8988T (cell line): ENCODE data around the gene TMPRSS7.
"Not testable (repeated sequence)": the region's sequence is repeated elsewhere in the genome, so short reads cannot be mapped to it uniquely, and the experiment has no call there.

ENCODE experiments used
- DNase-seq: peaks from one replicate; pipeline ENCODE4 v3.0.0; 2011

TMPRSS7 gene

DNA sequence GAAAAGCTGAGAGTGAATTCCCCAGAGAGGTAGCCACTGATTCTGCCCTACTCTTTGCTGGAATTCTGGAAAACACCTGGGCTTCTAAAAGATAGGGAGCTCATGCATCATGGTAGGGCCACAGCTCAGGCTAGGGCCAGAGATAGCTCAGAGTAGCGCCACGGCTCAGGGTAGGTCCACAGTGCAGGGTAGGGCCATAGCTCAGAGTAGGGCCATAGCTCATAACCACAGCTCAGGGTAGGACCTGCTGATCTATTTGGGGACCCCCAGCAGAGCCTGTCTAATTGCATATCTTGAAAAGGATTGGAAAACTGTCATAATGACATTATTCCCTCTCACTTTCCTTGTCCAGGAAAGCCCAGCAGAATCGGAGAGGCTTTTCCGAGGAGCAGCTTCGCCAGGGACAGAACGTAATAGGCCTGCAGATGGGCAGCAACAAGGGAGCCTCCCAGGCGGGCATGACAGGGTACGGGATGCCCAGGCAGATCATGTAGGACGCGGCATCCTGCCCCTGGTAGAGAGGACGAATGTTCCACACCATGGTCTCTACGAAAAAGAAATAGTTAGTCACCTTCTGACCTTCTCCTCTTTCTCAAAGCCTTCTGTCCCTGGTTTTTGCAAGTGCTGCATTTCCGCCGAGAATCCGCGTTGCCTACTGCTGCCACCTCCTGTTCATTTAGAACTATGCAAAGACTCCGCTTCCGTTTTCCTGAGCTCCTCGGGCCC is 21.3 kb upstream of the TMPRSS7 start:
- no peak for DNase-seq

DNA sequence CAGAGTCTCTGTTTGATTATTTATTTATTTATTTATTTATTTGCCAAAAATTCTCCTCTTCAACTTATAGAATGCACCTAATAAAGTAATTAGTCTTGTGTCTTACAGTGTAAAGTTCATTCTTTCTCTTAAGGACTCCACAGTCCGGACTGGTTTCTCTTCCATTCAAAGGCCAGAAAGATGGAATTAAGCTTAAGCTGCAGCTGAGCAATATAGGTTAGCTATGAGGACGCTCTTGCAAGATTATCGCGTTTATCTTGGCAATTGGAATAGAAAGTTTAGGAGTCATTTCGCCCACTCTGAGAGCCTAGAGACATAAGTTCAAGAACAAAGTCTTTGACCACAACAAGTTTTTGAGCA is 20.8 kb upstream of the TMPRSS7 start:
- DNase-seq = no peak

DNA sequence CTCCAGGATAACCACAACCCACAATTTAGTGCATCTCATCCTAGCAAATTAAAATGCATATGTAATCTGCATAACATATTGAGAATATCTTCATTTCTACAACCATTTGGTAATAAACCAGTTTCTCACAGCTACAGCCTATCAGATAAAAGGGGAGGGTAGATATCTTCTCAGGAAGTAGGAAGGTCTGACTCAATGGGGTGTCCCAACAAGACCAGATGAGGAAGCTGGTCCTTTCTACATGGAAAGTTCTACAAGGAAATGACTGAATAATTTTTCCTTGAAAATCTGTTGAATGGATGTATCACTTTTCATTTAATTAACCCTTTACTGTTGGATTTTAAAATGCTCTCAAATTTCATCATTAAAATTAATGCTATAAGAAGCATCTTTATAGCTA is 17.4 kb upstream of the TMPRSS7 start:
- DNase-seq = no peak

DNA sequence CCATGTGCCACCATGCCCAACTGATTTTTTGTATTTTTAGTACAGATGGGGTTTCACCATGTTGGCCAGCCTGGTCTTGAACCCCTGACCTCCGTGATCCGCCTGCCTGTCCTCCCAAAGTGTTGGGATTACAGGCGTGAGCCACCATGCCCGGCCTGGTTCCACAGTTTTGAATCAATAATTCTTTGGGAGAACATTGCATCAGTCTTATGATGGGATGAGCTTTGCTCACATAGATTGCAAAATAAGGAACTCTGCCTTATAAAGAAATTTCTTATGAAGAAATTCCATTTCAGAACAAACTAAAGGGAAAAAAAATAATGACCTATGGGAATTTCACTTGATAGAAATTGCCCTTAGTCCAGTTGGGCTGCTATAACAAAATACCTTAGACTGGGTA is 15.8 kb upstream of the TMPRSS7 start:
- DNase-seq = no peak

DNA sequence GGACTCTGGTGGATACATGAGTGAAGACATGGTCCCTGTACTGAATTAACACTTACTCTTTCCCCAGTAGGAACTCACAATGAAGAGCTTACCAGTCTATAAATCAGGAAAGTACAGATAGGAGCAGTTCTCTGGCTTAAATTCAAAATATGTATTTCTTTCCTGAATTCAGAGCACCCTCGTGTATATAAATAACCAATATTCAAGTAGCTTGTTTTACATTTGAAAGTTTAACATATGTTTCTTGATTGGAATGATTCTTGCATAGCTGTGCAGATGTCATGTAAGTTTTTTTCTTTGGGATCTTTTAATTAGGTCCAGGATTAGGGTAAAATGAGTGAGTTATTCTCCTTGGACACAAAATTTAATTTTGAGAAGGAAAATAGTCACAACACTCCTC is 14.8 kb upstream of the TMPRSS7 start:
- no peak for DNase-seq

DNA sequence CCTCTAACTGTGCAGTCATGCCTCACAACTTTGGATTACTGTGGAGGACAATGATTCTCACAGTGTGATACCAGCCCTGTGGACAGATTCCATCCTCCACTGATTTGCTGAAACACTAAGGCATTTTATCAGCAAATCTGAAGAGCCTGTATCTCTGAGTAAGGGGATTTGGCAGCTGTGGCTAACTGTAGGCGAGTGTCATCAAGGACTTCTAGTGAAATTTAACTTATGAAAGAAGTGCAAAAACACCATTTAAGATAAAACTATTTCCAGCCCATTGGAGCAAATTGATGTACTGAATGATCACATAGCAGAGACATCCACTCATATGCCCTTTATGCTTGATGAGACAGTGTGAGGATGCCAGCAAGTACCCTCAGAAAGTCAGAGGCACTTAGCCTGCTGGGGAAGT is 13.9 kb upstream of the TMPRSS7 start:
- no peak for DNase-seq

DNA sequence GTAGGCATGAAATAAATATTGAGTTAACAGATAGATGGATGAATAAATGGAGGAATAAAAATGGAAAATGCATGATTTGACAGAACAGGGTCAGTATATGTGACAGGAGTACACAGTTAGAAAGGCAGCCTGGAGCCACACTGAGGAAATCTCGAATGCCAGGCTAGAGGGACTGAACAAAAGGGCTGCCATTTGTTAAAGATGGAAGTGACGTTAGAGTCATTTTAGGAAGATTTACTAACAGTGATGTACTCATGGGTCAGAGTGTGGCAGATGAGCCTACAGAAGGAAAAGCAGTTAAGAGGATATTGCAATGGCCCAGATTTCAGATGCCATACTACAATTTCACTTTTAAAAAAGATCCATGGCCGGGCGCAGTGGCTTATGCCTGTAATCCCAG is 7.4 kb upstream of the TMPRSS7 start:
- no peak for DNase-seq

DNA sequence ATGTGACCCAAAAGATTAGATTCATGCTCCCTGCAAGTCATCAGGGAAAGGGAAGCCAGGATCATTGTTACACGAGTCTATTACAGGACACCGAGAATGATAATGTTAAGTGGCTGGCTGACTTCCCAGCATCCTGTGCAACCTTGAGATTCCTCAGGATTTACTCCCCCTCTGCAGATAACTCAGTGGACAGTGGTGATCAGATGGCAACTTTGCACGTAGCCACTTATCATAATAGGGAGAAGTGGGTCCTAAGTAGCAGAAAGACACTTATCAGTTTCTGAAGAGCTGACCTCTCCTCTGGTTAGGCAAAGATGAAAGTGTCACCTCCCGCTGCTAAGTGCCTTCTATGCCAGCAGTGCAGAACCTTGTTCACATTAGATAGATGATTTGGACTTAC is 6.7 kb upstream of the TMPRSS7 start:
- DNase-seq = no peak

DNA sequence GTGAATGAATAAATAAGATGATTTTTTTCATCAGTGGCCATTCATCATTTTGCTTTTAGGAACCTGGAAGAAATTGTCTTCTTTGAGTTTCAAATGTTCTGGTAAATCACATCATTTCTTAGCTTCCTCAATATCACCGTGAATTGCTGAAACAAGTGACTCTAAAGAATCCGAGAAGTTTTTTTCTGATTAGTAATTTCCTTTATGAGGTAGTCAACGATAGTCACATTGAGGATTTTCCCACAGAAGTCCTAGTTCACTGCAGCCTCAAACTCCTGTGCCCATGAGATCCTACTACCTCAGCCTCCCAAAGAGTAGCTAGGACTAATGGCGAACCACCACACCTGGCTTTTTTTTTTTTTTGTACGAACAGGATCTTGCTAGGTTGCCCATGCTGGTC is 3.6 kb upstream of the TMPRSS7 start:
- DNase-seq = no peak

DNA sequence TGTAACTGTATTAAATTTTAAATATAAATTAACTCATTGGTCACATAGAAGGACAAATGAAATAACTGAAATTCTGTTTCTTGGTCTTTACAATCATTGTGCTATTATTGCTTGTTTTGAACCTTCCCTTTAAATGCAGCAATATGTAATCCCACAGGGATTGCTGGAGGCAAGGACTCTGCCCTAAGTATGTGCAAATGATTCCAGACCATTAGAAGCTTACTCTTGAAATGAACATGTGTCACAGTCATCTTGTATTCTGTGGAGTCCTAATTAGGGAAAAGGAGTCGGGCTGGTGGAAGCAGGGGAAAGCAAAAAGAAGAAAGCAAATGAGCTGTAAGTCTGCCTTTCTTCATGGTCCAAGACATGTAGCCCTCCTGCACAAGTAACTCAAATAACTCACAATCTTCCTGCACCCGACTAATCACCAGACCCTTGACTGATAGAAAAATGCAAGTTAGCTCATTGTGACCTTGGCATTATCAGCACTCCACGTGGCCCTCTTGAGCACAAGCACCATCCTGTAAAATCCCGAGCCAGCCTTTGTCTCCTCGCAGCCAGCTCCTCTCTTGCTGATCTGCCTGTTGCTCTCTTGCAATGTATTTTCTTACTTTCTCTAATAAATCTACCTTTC is 2.3 kb upstream of the TMPRSS7 start:
- DNase-seq = no peak

DNA sequence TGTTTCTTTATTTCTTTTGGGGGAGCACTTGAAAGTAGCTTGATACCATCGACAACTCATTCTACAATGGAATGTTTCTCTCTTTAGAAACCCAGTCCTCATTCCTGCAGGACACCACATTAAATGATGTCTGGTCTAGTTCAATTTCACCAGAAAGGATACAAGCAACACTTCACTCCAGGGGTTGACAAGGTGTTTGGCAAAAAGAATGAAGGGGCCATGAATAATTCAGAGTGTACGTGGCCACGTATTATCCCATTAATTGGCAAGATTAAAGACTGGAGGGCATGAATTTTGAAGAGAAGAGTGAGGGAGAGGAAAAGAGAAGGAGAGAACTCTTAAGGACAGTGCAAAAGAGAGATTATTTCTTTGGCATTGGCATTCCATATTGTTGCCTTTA is 705 bp downstream of the TMPRSS7 start:
- DNase-seq = no peak

DNA sequence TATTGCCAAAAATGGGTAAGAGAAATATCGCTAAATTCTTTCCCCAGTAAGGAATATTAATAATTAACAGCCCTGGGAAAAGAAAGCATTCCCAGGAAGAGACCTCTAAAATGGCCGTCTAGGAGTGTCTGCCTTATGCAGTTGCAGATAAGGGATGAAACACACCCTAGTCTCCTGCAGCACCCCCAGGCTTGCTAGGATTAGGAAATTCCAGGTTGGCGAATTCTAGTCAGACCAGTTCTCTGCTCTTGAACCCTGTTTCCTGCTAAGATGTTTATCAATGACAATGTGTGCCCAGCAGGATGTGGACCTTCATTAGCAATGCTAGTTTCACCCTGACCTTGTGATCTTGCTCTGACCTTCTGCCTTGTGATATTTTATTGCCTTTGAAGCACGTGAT is 2.7 kb downstream of the TMPRSS7 start:
- DNase-seq = not testable (repeated sequence)

DNA sequence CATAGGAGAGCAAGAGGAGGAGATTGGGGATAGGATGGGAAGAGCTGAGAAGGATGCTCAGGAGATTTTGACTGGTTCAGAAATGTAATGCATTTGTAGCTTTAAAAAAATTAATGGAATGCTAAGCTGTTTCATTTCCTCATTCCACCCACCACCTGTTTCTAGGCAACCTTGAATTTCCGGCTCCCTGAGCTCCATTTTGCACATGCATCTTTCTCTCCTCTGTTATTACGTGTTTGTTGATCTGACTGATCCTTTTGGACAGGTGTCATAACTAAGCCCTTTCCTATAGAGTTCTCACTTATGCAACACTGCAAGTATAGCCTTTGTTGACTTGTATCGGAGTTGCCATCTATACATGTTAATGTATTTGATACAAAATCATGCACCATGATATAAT is 4.3 kb downstream of the TMPRSS7 start:
- no peak for DNase-seq

DNA sequence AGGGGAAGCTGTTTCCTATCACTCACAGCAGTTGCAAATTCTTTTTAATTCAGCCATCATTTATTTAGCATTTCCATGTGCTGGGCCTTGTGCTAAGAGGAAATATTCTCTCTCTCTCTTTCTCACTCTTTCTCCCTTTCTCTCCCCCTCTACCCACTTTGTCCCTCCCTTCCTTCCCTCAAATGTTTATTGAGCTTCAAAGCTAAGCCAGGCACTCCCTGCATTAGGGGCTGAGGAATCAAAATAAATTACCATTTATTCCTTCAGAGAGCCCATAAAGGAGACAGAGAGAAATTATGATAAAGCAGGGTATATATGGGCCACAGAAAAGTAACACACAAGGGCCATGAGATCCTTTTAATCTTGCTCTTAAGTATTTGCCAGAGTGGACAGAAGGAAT is 6.8 kb downstream of the TMPRSS7 start:
- no peak for DNase-seq

DNA sequence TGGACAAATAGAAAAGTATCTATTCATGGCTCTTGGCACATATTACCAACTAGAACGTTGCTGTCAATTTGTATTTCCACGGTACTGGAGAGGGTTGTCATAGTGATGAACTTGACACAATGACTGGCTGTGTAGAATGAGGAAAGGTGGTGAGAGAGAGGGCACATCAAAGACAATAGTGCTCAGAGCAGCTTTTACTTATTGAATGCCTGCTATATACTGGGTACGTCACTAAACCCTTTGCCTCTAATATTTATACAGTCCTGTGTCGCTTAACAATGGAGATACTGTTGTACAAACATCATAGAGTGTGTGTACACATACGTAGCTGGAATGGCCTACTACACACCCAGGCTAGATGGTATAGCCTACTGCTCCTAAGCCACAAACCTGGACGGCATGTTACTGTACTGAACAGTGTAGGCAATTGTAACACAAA is 8.3 kb downstream of the TMPRSS7 start:
- DNase-seq = no peak

DNA sequence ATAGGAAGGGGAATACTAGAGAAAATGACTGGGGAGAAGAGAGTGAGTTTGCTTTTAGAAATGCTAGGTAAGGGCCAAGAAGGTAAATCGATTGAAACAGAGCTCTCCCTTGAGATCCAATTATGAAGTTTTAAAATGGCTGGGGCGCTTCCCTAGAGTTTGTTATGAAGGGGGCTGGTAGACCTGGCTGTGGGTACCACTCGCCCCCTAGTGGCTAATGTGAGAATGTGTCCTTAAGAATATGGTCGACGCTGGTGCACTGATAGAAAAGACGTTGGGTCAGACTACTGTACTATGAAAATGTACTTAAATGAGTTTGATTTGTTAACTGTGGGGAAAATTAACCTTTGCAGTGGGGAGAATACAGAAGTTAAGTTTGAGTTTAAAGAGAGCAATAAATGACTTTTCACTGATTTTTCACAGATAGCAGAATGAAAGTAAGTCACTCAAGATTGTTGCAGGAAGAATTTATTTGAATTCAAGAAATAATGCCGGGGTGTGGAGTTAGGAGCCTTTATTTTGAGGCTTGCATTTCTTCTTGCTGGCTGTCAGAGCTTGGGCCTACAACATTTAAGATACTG is 9.2 kb downstream of the TMPRSS7 start:
- peak; percentile 15 for DNase-seq

DNA sequence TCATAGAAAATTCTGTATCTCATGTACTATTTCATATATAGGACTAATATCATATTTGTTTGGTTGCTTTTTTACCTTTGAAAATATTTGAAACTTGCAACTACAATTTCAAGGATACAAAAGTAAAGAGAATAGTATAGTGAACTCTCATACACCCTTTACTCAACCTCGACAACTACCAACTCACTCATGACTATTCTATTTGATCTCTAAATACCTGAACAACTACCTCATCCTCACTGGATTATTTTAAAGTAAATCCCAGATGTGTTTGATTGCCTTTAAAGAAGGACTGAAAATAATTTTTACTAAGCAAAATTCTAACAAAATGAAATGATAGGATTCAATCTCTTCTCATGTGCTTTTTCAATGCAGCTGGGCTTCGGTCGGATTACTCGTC is 12.1 kb downstream of the TMPRSS7 start:
- no peak for DNase-seq

DNA sequence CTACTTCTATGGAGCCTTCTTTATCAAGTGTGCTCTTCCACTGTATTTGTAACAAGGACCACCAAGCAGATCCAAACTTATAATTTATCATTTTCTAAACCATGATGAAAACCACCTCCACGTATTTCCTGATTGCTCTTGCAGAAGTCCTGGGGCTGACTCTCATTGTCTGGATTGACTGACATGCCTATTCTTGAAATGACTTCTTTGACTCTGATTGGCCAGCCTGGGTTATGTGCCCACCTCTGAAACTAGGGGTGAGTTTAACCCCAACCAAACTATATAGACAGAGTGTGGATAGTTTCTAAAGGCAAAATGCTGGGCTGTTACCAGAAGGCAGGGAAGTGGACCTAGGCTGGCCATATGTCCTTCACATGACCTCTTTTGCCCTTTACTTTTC is 12.7 kb downstream of the TMPRSS7 start:
- DNase-seq = no peak

DNA sequence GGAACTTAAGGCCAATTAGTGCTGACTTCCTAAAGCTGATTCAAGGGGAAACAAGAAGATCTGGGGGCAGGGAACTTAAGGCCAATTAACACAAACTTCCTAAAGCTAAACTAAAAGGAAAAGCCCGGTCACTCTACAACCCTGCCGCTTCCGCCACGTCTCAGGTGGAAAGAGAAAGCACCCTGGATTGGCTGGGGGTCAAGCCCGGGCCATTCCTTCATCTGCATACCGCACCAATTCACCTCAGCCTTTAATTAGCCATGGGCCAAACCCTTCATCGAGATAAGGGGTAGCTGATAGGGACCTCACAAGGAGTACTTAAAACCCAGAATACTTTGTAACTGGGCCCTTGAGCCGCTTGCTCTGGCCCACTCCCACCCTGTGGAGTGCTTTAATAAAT is 14.4 kb downstream of the TMPRSS7 start:
- DNase-seq = no peak

DNA sequence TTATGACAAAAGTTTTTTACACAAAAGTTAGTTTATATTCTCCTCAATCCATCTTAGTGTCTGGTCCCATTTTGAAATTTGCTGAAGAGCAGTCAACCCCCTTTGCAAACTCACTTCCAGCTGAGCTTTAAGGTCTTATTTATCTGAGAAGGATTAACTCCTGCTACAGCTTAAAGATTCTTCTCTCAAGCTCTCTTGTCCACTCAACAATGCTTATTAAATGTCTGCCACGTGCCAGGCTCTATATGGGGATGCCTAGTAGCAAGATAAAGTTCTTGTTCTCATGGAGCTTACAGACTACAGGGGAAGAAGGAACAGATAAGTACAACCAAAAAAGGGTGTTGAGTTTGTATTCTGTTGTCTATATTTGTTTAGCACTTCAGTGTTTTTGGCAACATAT is 18.7 kb downstream of the TMPRSS7 start:
- DNase-seq = no peak

DNA sequence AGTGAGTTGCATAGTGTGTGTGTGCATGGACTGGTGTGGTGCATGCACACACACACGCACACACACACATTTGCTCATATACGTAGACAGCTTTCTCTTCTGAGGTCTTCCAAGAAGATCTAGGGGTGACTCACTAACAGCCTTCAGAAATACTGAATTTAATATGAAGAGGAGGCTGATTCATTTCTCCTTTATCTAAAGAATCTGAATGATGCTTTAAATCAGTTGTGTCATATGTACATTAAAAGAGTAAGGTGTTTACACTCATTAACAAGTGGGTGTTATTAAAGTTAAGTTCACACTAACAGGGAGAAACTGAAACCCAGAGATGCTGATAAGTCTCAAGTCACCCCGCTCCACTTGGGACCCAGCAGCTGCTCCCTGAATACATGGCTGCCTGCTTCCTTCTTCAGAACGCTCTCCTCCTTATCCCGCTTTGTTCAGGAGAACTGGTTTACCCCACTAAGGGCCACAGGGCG is 22.0 kb downstream of the TMPRSS7 start:
- no peak for DNase-seq

DNA sequence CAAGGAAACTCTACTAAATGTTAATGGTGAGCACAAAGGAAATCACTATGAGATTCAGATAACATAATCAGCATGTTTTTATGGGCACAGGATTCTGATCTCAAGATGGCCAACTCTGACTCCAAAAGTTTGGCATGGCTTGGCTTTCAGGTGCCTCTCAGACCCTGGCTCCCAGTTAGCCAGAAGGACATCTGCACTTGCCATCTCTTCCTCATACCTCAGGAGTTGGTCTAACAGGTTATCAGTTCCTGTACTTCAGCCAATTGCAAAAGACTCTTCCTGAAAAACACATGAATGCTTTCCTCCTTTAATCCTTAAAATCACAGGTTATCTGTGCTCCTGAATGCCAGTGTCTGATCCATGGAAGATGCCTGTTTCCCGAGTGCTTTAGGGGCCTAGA is 25.0 kb downstream of the TMPRSS7 start:
- DNase-seq = no peak

DNA sequence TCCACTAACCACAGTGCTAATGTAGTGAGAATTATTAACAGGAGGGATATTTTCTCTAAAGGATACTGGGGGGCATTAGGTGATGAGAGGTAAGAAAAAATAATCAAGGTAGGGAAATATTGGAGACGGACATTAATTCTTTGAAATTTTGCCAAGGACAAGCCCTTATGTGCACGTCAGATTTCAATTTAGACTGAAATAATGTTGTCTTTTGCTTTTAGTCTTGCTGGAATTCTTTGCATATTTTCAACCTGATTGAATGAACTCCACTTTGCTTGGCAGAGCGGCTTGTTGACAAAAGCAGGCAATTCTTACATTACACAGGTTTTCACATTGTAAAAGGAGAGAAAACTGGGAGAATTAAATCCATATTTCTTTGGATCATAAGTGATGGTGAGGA is 26.6 kb downstream of the TMPRSS7 start:
- DNase-seq = no peak

DNA sequence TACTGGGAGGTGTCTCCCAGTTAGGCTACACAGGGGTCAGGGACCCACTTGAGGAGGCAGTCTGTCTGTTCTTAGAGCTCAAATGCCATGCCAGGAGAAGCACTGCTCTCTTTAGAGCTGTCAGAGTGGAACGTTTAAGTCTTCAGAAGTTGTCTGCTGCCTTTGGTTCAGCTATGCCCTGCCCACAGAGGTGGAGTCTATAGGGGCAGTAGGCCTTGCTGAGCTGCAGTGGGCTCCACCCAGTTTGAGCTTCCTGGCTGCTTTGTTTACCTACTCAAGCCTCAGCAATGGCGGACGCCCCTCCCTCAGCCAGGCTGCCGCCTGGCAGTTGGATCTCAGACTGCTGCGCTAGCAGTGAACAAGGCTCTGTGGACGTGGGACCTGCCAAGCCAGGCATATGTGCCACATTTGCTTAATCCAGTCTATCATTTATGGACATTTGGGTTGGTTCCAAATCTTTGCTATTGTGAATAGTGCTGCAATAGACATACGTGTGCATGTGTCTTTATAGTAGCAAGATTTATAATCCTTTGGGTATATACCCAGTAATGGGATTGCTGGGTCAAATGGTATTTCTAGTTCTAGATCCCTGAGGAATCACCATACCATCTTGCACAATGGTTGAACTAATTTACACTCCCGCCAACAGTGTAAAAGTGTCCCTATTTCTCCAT is 38.0 kb downstream of the TMPRSS7 start:
- DNase-seq = not testable (repeated sequence)
